Measurements from ENCODE around the gene TSSC4. TPM values are rescaled to one million over a fixed set of nuclear protein-coding genes. Genes with fewer than 3 reads are reported as not detected.

The TSSC4 gene
- total RNA-seq, 1 donor from 2014 or later, result 48.4 TPM

- no peak for TF ChIP-seq CTCF (IDR thresholded peaks at IDR 0.05; ENCODE audit: unreplicated experiment)
- Mint-ChIP-seq H3K4me1 (ENCODE audit: unreplicated experiment) (peaks cover 34% of the 10 kb centered on the region), H3K36me3 (ENCODE audit: low read depth, unreplicated experiment) (peaks cover 4% of the 10 kb centered on the region), H3K9me3 (ENCODE audit: unreplicated experiment) (no peaks in the 10 kb centered on the region), H3K27me3 (ENCODE audit: unreplicated experiment) (peaks cover 11% of the 10 kb centered on the region), H3K4me3 (ENCODE audit: unreplicated experiment) (no peak overlapping the region), H3K27ac (ENCODE audit: unreplicated experiment) (peak overlapping the region; percentile 77)
- peak; percentile 59 for DNase-seq (ENCODE audit: low spot score)
Observed at GRCh38 chr11:2382936-2383851, 17.4 kb upstream of the TSSC4 start.

- H3K27me3 Mint-ChIP-seq (ENCODE audit: unreplicated experiment), result peaks cover 5% of the 10 kb centered on the region
- no peak overlapping the region for H3K4me3 Mint-ChIP-seq (ENCODE audit: unreplicated experiment)
- no peak for TF ChIP-seq CTCF (IDR thresholded peaks at IDR 0.05; ENCODE audit: unreplicated experiment)
- no peaks in the 10 kb centered on the region for H3K9me3 Mint-ChIP-seq (ENCODE audit: unreplicated experiment)
- no peak for DNase-seq (ENCODE audit: low spot score)
- peaks cover 4% of the 10 kb centered on the region for H3K36me3 Mint-ChIP-seq (ENCODE audit: low read depth, unreplicated experiment)
- peaks cover 31% of the 10 kb centered on the region for H3K4me1 Mint-ChIP-seq (ENCODE audit: unreplicated experiment)
- H3K27ac Mint-ChIP-seq (ENCODE audit: unreplicated experiment), result no peak overlapping the region
Observed at GRCh38 chr11:2383852-2384804, 16.4 kb upstream of the TSSC4 start.

GRCh38 chr11:2385156-2386151 lies 15.1 kb upstream of the TSSC4 start:
- no peak for TF ChIP-seq CTCF (IDR thresholded peaks at IDR 0.05; ENCODE audit: unreplicated experiment)
- peaks cover 33% of the 10 kb centered on the region for H3K4me1 Mint-ChIP-seq (ENCODE audit: unreplicated experiment)
- peaks cover 9% of the 10 kb centered on the region for H3K27me3 Mint-ChIP-seq (ENCODE audit: unreplicated experiment)

GRCh38 chr11:2386591-2386990 lies 14.0 kb upstream of the TSSC4 start:
- no peak overlapping the region for H3K4me3 Mint-ChIP-seq (ENCODE audit: unreplicated experiment)
- no peak for DNase-seq (ENCODE audit: low spot score)
- TF ChIP-seq CTCF (IDR thresholded peaks at IDR 0.05; ENCODE audit: unreplicated experiment), result no peak
- H3K27ac Mint-ChIP-seq (ENCODE audit: unreplicated experiment), result no peak overlapping the region
- H3K9me3 Mint-ChIP-seq (ENCODE audit: unreplicated experiment), result no peaks in the 10 kb centered on the region
- H3K4me1 Mint-ChIP-seq (ENCODE audit: unreplicated experiment), result peaks cover 25% of the 10 kb centered on the region
- H3K36me3 Mint-ChIP-seq (ENCODE audit: low read depth, unreplicated experiment), result peaks cover 4% of the 10 kb centered on the region
- peaks cover 9% of the 10 kb centered on the region for H3K27me3 Mint-ChIP-seq (ENCODE audit: unreplicated experiment)

More at GRCh38 chr11:2385156-2386151, 15.1 kb upstream of the TSSC4 start:
- H3K27ac Mint-ChIP-seq (ENCODE audit: unreplicated experiment), result peak overlapping the region; percentile 45
- no peak for DNase-seq (ENCODE audit: low spot score)
- no peaks in the 10 kb centered on the region for H3K9me3 Mint-ChIP-seq (ENCODE audit: unreplicated experiment)
- H3K4me3 Mint-ChIP-seq (ENCODE audit: unreplicated experiment), result peak overlapping the region; percentile 56
- H3K36me3 Mint-ChIP-seq (ENCODE audit: low read depth, unreplicated experiment), result peaks cover 4% of the 10 kb centered on the region

Measured in endothelial cell (in vitro differentiated cells).